Vagina (tissue), 2 donors: Measurements from ENCODE around the gene RABL6. TPM values are rescaled to one million over a fixed set of nuclear protein-coding genes. Genes with fewer than 3 reads are reported as not detected.

ENCODE experiments used
- DNase-seq, 2 donors: peaks; one replicate each; pipeline ENCODE4 v3.0.0-alpha.2; 2017; ENCODE audit errors: extremely low spot score in 2 of 2
- H3K27ac ChIP-seq: fragments of 200-600 bp; sonication (generic); one replicate; pipeline ENCODE4 v1.5.1; 2019
- H3K27me3 ChIP-seq: fragments of 200-600 bp; sonication (generic); one replicate; pipeline ENCODE4 v1.5.1; 2019
- H3K36me3 ChIP-seq, 2 donors: fragments of 200-600 bp; sonication (generic); one replicate each; pipeline ENCODE4 v1.5.1; 2017 to 2019
- H3K4me1 ChIP-seq: fragments of 200-600 bp; sonication (generic); one replicate; pipeline ENCODE4 v1.5.1; 2019
- H3K4me3 ChIP-seq, 2 donors: fragments of 200-600 bp; sonication (generic); 1 replicate in 1 of 2; 2 replicates in 1 of 2; pipeline ENCODE4 v1.5.1; 2016 to 2019
- H3K9me3 ChIP-seq: fragments of 200-600 bp; sonication (generic); one replicate; pipeline ENCODE4 v1.5.1; 2019
- POLR2A ChIP-seq, 2 donors: fragments of 450-650 bp; IDR thresholded peaks; one replicate each; pipeline ENCODE4 v1.6.1; 2017; ENCODE audit warnings: antibody characterized with exemption in 2 of 2, mild to moderate bottlenecking in 2 of 2, moderate library complexity in 2 of 2
- POLR2AphosphoS5 ChIP-seq, 2 donors: sonication (generic); formaldehyde crosslinking; IDR thresholded peaks; one replicate each; pipeline ENCODE4 v1.9.0; 2017; ENCODE audit warnings: antibody characterized with exemption in 2 of 2, mild to moderate bottlenecking in 2 of 2, low read depth in 1 of 2; ENCODE audit not compliant: insufficient read depth in 1 of 2
- intact Hi-C: fragments of 100-400 bp; cut with DNase I; formaldehyde crosslinking; loops from one replicate; pipeline ENCODE4 v1.15.1; 2023
- total RNA-seq: library from RNA; depleted of rRNA; stranded (reverse); fragments of >200 nt; gene quantifications from one replicate; pipeline ENCODE4 v1.2.3, GENCODE V29; 2016
- TF ChIP-seq, protein P1 (sequence below), 3 experiments: fragments of 450-650 bp in 2 of 3; fragments of 200-600 bp in 1 of 3; sonication (generic) in 1 of 3; IDR thresholded peaks; one replicate each; pipeline ENCODE4 v1.5.1; 2017 to 2019; ENCODE audit warnings: antibody characterized with exemption in 3 of 3, mild to moderate bottlenecking in 2 of 3, moderate library complexity in 2 of 3

Gene RABL6
- total RNA-seq, 1 donor from 2014 or later: 31.7 TPM

DNA sequence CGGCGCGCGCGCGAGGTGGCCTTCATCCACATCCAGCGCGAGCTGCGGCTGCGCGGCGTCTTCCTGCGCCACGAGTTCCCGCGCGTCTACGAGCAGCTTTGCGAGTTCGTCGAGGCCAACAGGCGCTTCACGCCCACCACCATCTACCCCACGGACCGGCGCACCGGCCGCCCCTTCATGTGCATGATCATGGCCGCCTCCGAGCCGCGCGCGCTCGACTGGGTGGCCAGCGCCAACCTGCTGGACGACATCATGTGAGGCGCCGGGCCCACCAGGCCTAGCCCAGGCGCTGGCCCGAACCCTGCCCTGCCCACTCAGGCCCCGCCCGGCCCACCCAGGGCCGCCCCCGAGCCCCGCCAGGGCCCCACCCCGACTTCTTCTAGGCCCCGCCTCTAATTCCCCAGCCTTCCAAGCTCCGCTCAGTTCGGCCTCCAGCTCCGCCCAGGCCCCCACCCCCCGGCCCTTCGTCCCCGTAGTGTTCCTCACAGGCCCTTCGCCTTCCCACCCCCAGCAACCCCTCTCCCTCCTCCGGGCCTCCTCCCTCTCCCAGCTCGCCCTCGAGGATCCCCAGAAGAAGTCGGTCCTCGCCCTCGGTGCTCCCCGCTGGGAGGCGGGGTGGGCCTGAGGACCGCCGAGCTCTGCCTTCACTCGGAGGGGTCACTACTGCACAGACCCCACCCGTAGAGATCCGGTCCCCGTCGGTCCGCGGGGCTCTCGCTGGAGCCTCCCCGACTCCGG, 39.5 kb downstream of the RABL6 start:
- no peak for DNase-seq
- Histone ChIP-seq H3K4me1 (peaks cover 67% of the 10 kb centered on the region), H3K27me3 (peaks cover 21% of the 10 kb centered on the region), H3K27ac (peak overlapping the region; percentile 13), H3K9me3 (no peaks in the 10 kb centered on the region), H3K4me3 (peak overlapping the region; percentile 71 to 72), H3K36me3 (no peaks in the 10 kb centered on the region)
- no peak for TF ChIP-seq POLR2AphosphoS5 (IDR thresholded peaks at IDR 0.05; ENCODE audit: insufficient read depth in 1 of 2, low read depth in 1 of 2)
- TF ChIP-seq, protein P1, sequence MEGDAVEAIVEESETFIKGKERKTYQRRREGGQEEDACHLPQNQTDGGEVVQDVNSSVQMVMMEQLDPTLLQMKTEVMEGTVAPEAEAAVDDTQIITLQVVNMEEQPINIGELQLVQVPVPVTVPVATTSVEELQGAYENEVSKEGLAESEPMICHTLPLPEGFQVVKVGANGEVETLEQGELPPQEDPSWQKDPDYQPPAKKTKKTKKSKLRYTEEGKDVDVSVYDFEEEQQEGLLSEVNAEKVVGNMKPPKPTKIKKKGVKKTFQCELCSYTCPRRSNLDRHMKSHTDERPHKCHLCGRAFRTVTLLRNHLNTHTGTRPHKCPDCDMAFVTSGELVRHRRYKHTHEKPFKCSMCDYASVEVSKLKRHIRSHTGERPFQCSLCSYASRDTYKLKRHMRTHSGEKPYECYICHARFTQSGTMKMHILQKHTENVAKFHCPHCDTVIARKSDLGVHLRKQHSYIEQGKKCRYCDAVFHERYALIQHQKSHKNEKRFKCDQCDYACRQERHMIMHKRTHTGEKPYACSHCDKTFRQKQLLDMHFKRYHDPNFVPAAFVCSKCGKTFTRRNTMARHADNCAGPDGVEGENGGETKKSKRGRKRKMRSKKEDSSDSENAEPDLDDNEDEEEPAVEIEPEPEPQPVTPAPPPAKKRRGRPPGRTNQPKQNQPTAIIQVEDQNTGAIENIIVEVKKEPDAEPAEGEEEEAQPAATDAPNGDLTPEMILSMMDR (IDR thresholded peaks at IDR 0.05): no peak
- TF ChIP-seq POLR2A (IDR thresholded peaks at IDR 0.05): no peak
- intact Hi-C loops: no loop called here

DNA sequence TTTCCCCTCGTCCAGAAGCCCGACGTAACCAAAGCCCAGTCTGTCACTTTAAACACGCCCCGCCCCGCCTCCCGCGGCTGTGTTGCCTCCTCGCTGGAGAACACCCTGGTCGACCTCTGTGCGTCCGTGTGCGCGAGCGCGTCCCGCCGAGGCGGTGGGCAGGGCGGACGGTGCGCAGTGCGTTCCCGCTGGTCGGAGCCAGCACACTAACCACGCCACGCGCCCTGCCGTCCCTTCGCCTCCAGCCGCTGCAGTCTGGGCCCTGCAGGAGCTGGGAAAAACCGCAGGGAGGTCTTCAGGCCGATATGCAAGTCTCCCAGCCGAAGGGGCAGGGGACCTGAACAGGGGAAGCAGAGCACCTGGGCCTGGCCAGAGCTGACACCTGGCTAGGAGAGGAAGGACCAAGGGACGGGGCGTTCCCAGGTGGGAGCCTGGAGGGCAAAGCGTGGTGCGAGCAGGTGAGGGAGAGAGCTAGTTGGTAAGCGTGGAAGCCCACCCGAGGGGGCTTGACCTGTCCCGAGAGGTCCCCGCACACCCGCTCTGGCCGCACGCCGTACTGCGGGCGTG, 40.2 kb downstream of the RABL6 start:
- H3K27ac ChIP-seq: peak overlapping the region; percentile 87
- peak overlapping the region; percentile 71 to 72 for H3K4me3 ChIP-seq
- no peaks in the 10 kb centered on the region for H3K36me3 ChIP-seq
- no peak for DNase-seq
- intact Hi-C loops: loop anchor here (2.0 kb wide), 1 partner anchor 97 kb away; the partner anchor contains the start of genes C8G and FBXW5
- H3K27me3 ChIP-seq: peaks cover 20% of the 10 kb centered on the region
- peaks cover 60% of the 10 kb centered on the region for H3K4me1 ChIP-seq
- TF ChIP-seq POLR2A (IDR thresholded peaks at IDR 0.05): peak in 1 of 2 donors; percentile 6
- TF ChIP-seq, protein P1 (IDR thresholded peaks at IDR 0.05): no peak
- peak in 1 of 2 donors; percentile 72 for TF ChIP-seq POLR2AphosphoS5 (IDR thresholded peaks at IDR 0.05; ENCODE audit: insufficient read depth in 1 of 2, low read depth in 1 of 2)
- H3K9me3 ChIP-seq: no peaks in the 10 kb centered on the region

DNA sequence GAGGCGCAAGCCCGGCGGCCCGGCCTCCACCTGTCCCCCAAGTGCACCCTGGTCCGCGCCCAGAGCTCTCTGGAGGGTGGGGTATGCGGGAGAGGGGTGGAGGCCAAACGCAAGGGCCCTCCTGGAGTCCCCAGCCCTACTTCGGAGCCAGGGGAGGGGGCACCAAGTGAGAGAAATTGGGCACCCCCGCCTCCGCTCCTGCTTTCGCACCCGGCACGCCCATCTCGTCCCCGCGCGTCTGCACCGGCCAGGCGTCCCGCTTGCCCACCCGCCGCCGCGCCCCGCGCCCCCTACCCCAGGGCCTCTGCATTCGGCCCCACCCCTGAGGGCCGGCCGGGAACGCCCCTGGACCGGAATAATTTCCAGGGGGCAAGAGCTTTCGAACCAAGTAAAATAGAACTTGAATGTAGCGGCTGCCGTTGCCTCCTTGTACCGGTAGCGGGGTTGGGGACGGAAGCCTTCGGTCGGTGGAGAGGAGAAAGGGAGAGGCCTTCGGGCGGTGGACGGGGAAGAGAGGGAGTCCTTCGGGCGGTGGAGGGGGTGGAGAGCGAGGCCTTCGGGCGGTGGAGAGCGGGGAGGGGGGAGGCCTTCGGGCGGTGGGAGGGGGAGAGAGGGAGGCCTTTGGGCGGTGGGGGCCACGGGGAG, 40.8 kb downstream of the RABL6 start:
- Histone ChIP-seq H3K9me3 (no peaks in the 10 kb centered on the region), H3K36me3 (no peaks in the 10 kb centered on the region), H3K27me3 (peaks cover 14% of the 10 kb centered on the region), H3K4me3 (peak overlapping the region; percentile 71 to 72), H3K4me1 (peaks cover 54% of the 10 kb centered on the region), H3K27ac (peak overlapping the region; percentile 87)
- TF ChIP-seq POLR2A (IDR thresholded peaks at IDR 0.05) (no peak), POLR2AphosphoS5 (IDR thresholded peaks at IDR 0.05; ENCODE audit: insufficient read depth in 1 of 2, low read depth in 1 of 2) (no peak)
- TF ChIP-seq, protein P1 (IDR thresholded peaks at IDR 0.05): no peak
- intact Hi-C loops: loop anchor here (2.0 kb wide), 1 partner anchor 96 kb away; the partner anchor contains the start of genes C8G and FBXW5
- DNase-seq: no peak

DNA sequence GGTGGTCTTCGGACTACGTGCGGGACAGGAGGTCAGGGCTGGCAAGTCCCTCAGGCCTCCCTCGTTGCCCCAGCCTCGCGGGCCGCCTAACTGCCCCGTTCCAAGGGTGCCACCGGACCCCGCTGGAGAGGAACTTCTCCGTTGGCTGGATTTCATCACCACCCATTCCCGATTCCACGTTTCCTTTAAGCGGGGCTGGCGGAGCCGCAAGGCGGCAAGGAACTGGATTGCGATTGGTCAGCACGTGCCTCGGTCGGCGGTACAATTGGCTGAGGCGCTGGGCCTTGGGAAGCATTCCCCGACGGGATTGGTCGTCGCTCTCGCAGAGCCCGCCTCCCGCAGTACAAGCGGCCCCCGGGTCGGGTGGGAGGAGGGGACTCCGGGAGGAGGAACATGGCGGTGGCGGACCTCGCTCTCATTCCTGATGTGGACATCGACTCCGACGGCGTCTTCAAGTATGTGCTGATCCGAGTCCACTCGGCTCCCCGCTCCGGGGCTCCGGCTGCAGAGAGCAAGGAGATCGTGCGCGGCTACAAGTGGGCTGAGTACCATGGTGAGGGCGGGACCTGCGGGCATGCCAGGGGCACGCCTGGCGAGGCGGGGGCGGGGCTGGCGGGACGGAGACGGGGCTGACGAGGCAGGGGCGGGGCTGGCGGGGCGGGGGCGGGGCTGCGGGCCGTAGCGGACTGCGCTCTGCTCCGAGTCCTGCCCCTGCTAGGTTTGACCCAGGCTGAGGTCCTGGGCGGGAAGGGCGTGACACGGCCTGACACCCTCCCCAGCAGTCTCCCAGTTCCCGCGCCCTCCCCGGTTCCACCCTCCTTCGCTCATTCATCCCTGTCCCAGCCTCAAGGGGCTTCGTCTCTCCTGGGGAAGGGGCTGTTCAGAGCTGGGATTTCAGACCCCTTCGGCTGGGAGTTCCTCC, 41.6 kb downstream of the RABL6 start, which contains the start of gene PHPT1:
TSS of gene PHPT1 (plus strand) at position 372 of the 922 bp plus-strand sequence. CDS start at position 394, 22 bp downstream.
- Histone ChIP-seq H3K36me3 (no peaks in the 10 kb centered on the region), H3K27me3 (peaks cover 13% of the 10 kb centered on the region), H3K4me3 (peak within 1 kb of the TSS; percentile 71 to 72), H3K27ac (peak within 1 kb of the TSS; percentile 87), H3K9me3 (no peaks in the 10 kb centered on the region), H3K4me1 (peaks cover 46% of the 10 kb centered on the region)
- intact Hi-C loops: loop anchor here (2.0 kb wide), 1 partner anchor 96 kb away; the partner anchor contains the start of genes C8G and FBXW5
- DNase-seq: peak in 1 of 2 donors; percentile 99
- TF ChIP-seq POLR2AphosphoS5 (IDR thresholded peaks at IDR 0.05; ENCODE audit: insufficient read depth in 1 of 2, low read depth in 1 of 2) (peak; percentile 91 to 97), POLR2A (IDR thresholded peaks at IDR 0.05) (peak in 1 of 2 donors; percentile 73)
- TF ChIP-seq, protein P1 (IDR thresholded peaks at IDR 0.05): no peak
